Measurements from ENCODE around the gene ETV2.

GRCh38 chr19:35650581-35650980 is 9.0 kb downstream of the ETV2 start:
- TF ChIP-seq, protein P1, sequence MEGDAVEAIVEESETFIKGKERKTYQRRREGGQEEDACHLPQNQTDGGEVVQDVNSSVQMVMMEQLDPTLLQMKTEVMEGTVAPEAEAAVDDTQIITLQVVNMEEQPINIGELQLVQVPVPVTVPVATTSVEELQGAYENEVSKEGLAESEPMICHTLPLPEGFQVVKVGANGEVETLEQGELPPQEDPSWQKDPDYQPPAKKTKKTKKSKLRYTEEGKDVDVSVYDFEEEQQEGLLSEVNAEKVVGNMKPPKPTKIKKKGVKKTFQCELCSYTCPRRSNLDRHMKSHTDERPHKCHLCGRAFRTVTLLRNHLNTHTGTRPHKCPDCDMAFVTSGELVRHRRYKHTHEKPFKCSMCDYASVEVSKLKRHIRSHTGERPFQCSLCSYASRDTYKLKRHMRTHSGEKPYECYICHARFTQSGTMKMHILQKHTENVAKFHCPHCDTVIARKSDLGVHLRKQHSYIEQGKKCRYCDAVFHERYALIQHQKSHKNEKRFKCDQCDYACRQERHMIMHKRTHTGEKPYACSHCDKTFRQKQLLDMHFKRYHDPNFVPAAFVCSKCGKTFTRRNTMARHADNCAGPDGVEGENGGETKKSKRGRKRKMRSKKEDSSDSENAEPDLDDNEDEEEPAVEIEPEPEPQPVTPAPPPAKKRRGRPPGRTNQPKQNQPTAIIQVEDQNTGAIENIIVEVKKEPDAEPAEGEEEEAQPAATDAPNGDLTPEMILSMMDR (IDR thresholded peaks at IDR 0.05) = no peak
- TF ChIP-seq EP300 (IDR thresholded peaks at IDR 0.05) = no peak
- TF ChIP-seq POLR2A (IDR thresholded peaks at IDR 0.05) = no peak
- no peak for TF ChIP-seq POLR2AphosphoS5 (IDR thresholded peaks at IDR 0.05)
